22Rv1 (cell line): ENCODE data around the gene HADH.

Experiments
- CTCF ChIP-seq: fragments of 450-650 bp; IDR thresholded peaks from 2 replicates; pipeline ENCODE4 v1.5.1; 2017; ENCODE audit warnings: mild to moderate bottlenecking
- ZFX ChIP-seq: fragments of 450-650 bp; IDR thresholded peaks from 2 replicates; pipeline ENCODE4 v1.6.1; 2017; ENCODE audit warnings: antibody characterized with exemption, borderline replicate concordance

GRCh38 chr4:108072300-108072699 is 82.6 kb downstream of the HADH start:
- TF ChIP-seq CTCF (no peak), ZFX (no peak)
